Measurements from ENCODE around the gene KCNMA1. TPM values are rescaled to one million over a fixed set of nuclear protein-coding genes. Genes with fewer than 3 reads are reported as not detected.

Gene KCNMA1
- total RNA-seq, 1 experiment from 2014 or later: 0.49 TPM

DNA sequence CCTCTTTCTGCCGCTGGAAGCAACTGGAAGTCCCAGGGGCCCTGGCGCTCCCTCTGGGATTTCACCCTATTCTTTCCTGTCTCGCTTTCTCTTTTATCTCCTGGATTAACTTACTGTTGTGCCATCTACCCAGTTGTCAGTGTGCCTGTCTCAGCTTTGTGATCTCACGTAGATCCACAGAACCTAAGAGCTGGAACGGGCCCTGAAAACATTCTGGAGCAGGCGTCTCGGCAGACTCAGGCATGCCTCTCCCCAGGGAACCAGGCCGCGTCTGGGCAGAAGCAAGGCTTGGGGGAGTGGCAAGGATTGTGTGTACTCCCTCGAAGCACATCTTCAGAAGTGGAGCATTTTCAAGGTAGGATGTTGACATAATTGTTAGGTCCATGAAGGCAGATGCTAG lies 87.2 kb downstream of the KCNMA1 start:
- Histone ChIP-seq H3K4me3 (replicated peaks in 1 of 2; ENCODE audit: low read depth in 1 of 2, low read length in 2 of 2) (no peak overlapping the region), H3K36me3 (ENCODE audit: control insufficient read depth in 1 of 2, insufficient read depth in 2 of 2, low read length in 2 of 2) (no peaks in the 10 kb centered on the region), H3K27ac (ENCODE audit: low read depth, low read length) (no peak overlapping the region), H3K27me3 (ENCODE audit: insufficient read depth, low read length) (no peaks in the 10 kb centered on the region), H3K9ac (ENCODE audit: low read length) (no peak overlapping the region), H2AFZ (ENCODE audit: low read depth, low read length, poor library complexity, severe bottlenecking) (no peak overlapping the region), H3K4me1 (ENCODE audit: control insufficient read depth in 1 of 2, insufficient read depth in 2 of 2, low read length in 2 of 2) (peaks cover 0 to 19% of the 10 kb centered on the region in 2 experiments; a peak in 2 of 4 replicates), H3K79me2 (ENCODE audit: insufficient read depth, low read length) (no peaks in the 10 kb centered on the region), H3K9me3 (ENCODE audit: control insufficient read depth in 1 of 2, insufficient read depth in 1 of 2, low read depth in 1 of 2, low read length in 2 of 2) (no peaks in the 10 kb centered on the region), H3K4me2 (ENCODE audit: low read length) (no peak overlapping the region), H3K9me2 (ENCODE audit: insufficient read depth) (no peaks in the 10 kb centered on the region), H4K20me1 (ENCODE audit: insufficient read depth) (no peaks in the 10 kb centered on the region)
- intact Hi-C loops (cut with micrococcal nuclease): no loop called here
- ATAC-seq (no peak), DNase-seq (ENCODE audit: low read depth, low spot score) (no peak)
- POLR2A ChIA-PET: no interaction called here
- TF ChIP-seq ZFX (IDR thresholded peaks at IDR 0.05) (no peak), SP1 (IDR thresholded peaks at IDR 0.05; ENCODE audit: low read depth) (no peak), SRF (IDR thresholded peaks at IDR 0.05; ENCODE audit: low read depth) (no peak), POLR2A (IDR thresholded peaks at IDR 0.05; ENCODE audit: borderline replicate concordance, extremely low read depth, insufficient read depth, insufficient read length) (no peak), CBX3 (IDR thresholded peaks at IDR 0.05; ENCODE audit: low read depth) (no peak), ELF1 (IDR thresholded peaks at IDR 0.05; ENCODE audit: borderline replicate concordance, low read depth) (no peak), EZH2 (IDR thresholded peaks at IDR 0.05) (no peak), JUND (IDR thresholded peaks at IDR 0.05) (no peak), CEBPB (IDR thresholded peaks at IDR 0.05; ENCODE audit: low read depth) (no peak), CTCF (IDR thresholded peaks at IDR 0.05 in 2 of 3, conservative IDR thresholded peaks at IDR 0.05 in 1 of 3; ENCODE audit: borderline replicate concordance in 1 of 3, insufficient read depth in 1 of 3, low read depth in 2 of 3, low read length in 2 of 3) (no peak), SIN3A (IDR thresholded peaks at IDR 0.05; ENCODE audit: low read depth) (no peak), ZNF274 (IDR thresholded peaks at IDR 0.05; ENCODE audit: low read depth, low read length) (no peak), FOSL1 (IDR thresholded peaks at IDR 0.05; ENCODE audit: low read depth) (no peak), EZH2phosphoT487 (IDR thresholded peaks at IDR 0.05; ENCODE audit: borderline replicate concordance) (no peak), POLR2AphosphoS5 (IDR thresholded peaks at IDR 0.05; ENCODE audit: low read depth, low read length) (no peak)
- TF ChIP-seq, protein P1, sequence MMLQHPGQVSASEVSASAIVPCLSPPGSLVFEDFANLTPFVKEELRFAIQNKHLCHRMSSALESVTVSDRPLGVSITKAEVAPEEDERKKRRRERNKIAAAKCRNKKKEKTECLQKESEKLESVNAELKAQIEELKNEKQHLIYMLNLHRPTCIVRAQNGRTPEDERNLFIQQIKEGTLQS (IDR thresholded peaks at IDR 0.05): no peak
- TF ChIP-seq, protein P2, sequence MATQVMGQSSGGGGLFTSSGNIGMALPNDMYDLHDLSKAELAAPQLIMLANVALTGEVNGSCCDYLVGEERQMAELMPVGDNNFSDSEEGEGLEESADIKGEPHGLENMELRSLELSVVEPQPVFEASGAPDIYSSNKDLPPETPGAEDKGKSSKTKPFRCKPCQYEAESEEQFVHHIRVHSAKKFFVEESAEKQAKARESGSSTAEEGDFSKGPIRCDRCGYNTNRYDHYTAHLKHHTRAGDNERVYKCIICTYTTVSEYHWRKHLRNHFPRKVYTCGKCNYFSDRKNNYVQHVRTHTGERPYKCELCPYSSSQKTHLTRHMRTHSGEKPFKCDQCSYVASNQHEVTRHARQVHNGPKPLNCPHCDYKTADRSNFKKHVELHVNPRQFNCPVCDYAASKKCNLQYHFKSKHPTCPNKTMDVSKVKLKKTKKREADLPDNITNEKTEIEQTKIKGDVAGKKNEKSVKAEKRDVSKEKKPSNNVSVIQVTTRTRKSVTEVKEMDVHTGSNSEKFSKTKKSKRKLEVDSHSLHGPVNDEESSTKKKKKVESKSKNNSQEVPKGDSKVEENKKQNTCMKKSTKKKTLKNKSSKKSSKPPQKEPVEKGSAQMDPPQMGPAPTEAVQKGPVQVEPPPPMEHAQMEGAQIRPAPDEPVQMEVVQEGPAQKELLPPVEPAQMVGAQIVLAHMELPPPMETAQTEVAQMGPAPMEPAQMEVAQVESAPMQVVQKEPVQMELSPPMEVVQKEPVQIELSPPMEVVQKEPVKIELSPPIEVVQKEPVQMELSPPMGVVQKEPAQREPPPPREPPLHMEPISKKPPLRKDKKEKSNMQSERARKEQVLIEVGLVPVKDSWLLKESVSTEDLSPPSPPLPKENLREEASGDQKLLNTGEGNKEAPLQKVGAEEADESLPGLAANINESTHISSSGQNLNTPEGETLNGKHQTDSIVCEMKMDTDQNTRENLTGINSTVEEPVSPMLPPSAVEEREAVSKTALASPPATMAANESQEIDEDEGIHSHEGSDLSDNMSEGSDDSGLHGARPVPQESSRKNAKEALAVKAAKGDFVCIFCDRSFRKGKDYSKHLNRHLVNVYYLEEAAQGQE (IDR thresholded peaks at IDR 0.05; ENCODE audit: low read depth): no peak
- TF ChIP-seq, protein P3, sequence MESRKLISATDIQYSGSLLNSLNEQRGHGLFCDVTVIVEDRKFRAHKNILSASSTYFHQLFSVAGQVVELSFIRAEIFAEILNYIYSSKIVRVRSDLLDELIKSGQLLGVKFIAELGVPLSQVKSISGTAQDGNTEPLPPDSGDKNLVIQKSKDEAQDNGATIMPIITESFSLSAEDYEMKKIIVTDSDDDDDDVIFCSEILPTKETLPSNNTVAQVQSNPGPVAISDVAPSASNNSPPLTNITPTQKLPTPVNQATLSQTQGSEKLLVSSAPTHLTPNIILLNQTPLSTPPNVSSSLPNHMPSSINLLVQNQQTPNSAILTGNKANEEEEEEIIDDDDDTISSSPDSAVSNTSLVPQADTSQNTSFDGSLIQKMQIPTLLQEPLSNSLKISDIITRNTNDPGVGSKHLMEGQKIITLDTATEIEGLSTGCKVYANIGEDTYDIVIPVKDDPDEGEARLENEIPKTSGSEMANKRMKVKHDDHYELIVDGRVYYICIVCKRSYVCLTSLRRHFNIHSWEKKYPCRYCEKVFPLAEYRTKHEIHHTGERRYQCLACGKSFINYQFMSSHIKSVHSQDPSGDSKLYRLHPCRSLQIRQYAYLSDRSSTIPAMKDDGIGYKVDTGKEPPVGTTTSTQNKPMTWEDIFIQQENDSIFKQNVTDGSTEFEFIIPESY (IDR thresholded peaks at IDR 0.05; ENCODE audit: extremely low read depth, insufficient replicate concordance, low read length): no peak
- CTCF ChIA-PET: no interaction called here
- RAD21 ChIA-PET (ENCODE audit: low non-redundant PET in 1 of 2, low total read pairs in 2 of 2, uncharacterized antibody in 2 of 2, unreplicated experiment in 2 of 2): no interaction called here
- no TSS peak for BruUV-seq (replicated peaks)

Data from HCT116 (cell line).